ENCODE data around the gene KMT2A. TPM values are rescaled to one million over a fixed set of nuclear protein-coding genes. Genes with fewer than 3 reads are reported as not detected.
A peak's percentile ranks its signal among the peaks of the same experiment; 100 is the strongest.

The KMT2A gene
- total RNA-seq, 1 donor from 2014 or later: 56.8 TPM

GRCh38 chr11:118535261-118535660, 99.0 kb downstream of the KMT2A start:
- no peak for DNase-seq (ENCODE audit: extremely low spot score, unreplicated experiment)
- H3K4me3 Mint-ChIP-seq (ENCODE audit: unreplicated experiment): no peak overlapping the region
- peaks cover 4% of the 10 kb centered on the region for H3K36me3 Mint-ChIP-seq (ENCODE audit: unreplicated experiment)
- no peaks in the 10 kb centered on the region for H3K27me3 Mint-ChIP-seq (ENCODE audit: unreplicated experiment)
- peaks cover 21% of the 10 kb centered on the region for H3K4me1 Mint-ChIP-seq (ENCODE audit: unreplicated experiment)
- no peak overlapping the region for H3K27ac Mint-ChIP-seq (ENCODE audit: unreplicated experiment)
- H3K9me3 Mint-ChIP-seq (ENCODE audit: unreplicated experiment): no peaks in the 10 kb centered on the region
- no peak for TF ChIP-seq CTCF (IDR thresholded peaks at IDR 0.05)

GRCh38 chr11:118536726-118537125, 100.4 kb downstream of the KMT2A start:
- no peak for TF ChIP-seq CTCF (IDR thresholded peaks at IDR 0.05)
- H3K27ac Mint-ChIP-seq (ENCODE audit: unreplicated experiment): no peak overlapping the region
- DNase-seq (ENCODE audit: extremely low spot score, unreplicated experiment): no peak

GRCh38 chr11:118537409-118537980, 101.2 kb downstream of the KMT2A start:
- H3K9me3 Mint-ChIP-seq (ENCODE audit: unreplicated experiment): no peaks in the 10 kb centered on the region
- no peak overlapping the region for H3K4me3 Mint-ChIP-seq (ENCODE audit: unreplicated experiment)
- H3K4me1 Mint-ChIP-seq (ENCODE audit: unreplicated experiment): peaks cover 13% of the 10 kb centered on the region
- peaks cover 10% of the 10 kb centered on the region for H3K36me3 Mint-ChIP-seq (ENCODE audit: unreplicated experiment)
- no peak overlapping the region for H3K27ac Mint-ChIP-seq (ENCODE audit: unreplicated experiment)
- DNase-seq (ENCODE audit: extremely low spot score, unreplicated experiment): no peak
- H3K27me3 Mint-ChIP-seq (ENCODE audit: unreplicated experiment): no peaks in the 10 kb centered on the region
- TF ChIP-seq CTCF (IDR thresholded peaks at IDR 0.05): no peak

More at GRCh38 chr11:118536726-118537125, 100.4 kb downstream of the KMT2A start:
- Mint-ChIP-seq H3K4me1 (ENCODE audit: unreplicated experiment) (peaks cover 17% of the 10 kb centered on the region), H3K4me3 (ENCODE audit: unreplicated experiment) (no peak overlapping the region), H3K9me3 (ENCODE audit: unreplicated experiment) (no peaks in the 10 kb centered on the region), H3K36me3 (ENCODE audit: unreplicated experiment) (peaks cover 10% of the 10 kb centered on the region), H3K27me3 (ENCODE audit: unreplicated experiment) (no peaks in the 10 kb centered on the region)

- no peak for TF ChIP-seq CTCF (IDR thresholded peaks at IDR 0.05)
- Mint-ChIP-seq H3K27ac (ENCODE audit: unreplicated experiment) (no peak overlapping the region), H3K36me3 (ENCODE audit: unreplicated experiment) (peaks cover 24% of the 10 kb centered on the region), H3K27me3 (ENCODE audit: unreplicated experiment) (no peaks in the 10 kb centered on the region), H3K9me3 (ENCODE audit: unreplicated experiment) (no peaks in the 10 kb centered on the region), H3K4me1 (ENCODE audit: unreplicated experiment) (peaks cover 15% of the 10 kb centered on the region), H3K4me3 (ENCODE audit: unreplicated experiment) (no peak overlapping the region)
- no peak for DNase-seq (ENCODE audit: extremely low spot score, unreplicated experiment)
Measured at GRCh38 chr11:118544010-118544646, 107.8 kb downstream of the KMT2A start.

GRCh38 chr11:118544647-118545010, 108.3 kb downstream of the KMT2A start:
- H3K27ac Mint-ChIP-seq (ENCODE audit: unreplicated experiment): peak overlapping the region; percentile 38
- H3K36me3 Mint-ChIP-seq (ENCODE audit: unreplicated experiment): peaks cover 24% of the 10 kb centered on the region
- no peaks in the 10 kb centered on the region for H3K9me3 Mint-ChIP-seq (ENCODE audit: unreplicated experiment)
- peaks cover 11% of the 10 kb centered on the region for H3K4me1 Mint-ChIP-seq (ENCODE audit: unreplicated experiment)
- TF ChIP-seq CTCF (IDR thresholded peaks at IDR 0.05): no peak
- no peak for DNase-seq (ENCODE audit: extremely low spot score, unreplicated experiment)
- H3K4me3 Mint-ChIP-seq (ENCODE audit: unreplicated experiment): no peak overlapping the region
- H3K27me3 Mint-ChIP-seq (ENCODE audit: unreplicated experiment): no peaks in the 10 kb centered on the region

All from osteocyte (in vitro differentiated cells).